Middle frontal gyrus (tissue), 1 donor: ENCODE results near the gene PVALB.
"Not testable (repeated sequence)": the region's sequence is repeated elsewhere in the genome, so short reads cannot be mapped to it uniquely, and the experiment has no call there.

Experiments used
- DNase-seq: peaks from one replicate; pipeline ENCODE4 v3.0.0-alpha.2; 2015; ENCODE audit warnings: low spot score; ENCODE audit errors: extremely low spot score

Gene PVALB

DNA sequence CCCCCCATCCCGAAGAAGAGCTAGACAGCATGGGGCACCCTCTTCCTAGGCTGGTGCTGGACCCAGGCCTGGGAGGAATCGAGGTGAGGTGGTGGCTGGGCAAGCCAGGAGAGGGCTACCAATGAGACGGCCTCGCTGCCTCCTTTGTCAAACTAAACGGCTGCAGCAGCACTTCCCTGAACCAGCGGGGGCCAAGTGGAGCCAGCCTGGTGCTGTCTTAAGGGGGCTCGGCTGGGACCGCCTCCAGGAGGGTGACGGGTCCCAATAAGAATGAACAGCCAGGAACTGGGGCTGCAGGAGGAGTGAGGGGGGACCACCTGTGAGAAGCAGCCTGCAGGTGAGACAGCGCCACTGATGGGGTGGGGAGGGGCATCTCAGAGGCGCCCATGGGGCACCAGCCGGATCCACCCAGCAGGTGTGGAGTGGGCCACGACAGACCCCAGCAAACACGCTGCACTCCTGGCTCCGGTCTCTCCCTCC, 58.0 kb downstream of the PVALB start:
- no peak for DNase-seq

GRCh38 chr22:36757668-36758211, 59.1 kb downstream of the PVALB start:
- DNase-seq: no peak

DNA sequence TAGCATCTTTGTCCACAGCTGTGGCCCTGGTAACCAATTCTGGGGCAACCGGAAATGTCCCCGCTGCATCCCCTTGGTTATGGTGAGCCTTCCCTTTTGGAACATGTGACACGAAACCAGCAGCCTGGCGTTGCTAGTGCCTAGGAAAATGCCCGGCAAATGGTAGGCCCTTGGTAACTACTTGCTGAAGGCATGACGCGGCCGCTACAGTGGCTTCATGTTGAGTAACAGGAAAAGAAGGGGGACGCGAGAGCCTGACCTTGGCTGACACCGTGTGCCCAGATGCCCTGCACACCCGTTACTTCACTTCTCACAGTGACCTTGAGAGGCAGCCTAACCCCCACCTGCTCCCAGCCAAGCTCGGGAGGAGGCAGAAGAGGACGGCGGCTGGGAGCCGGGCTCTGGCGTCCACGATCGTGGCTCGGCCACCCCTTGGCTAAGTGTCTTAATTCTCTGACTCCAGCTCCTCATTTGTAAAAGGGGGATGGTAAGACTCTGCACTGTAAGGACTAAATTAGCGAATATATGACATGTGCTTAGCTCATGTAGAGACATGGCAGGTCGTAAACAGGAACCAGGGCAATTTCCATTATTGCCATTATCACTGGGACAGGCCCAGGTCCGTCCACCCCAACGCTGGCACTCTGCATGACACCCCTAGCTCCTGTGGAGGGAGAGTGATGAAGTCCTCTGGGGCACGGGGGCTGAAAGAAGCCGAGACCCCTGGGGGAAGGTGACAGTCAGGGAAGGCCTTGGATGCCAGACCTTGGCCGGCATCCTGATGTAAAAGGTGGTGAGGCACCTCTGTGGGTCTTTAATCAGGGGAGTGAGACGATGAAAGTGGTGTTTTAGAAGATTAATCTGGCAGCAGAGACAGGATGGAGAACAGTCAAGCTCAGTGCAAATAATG, 59.8 kb downstream of the PVALB start:
- DNase-seq: no peak

DNA sequence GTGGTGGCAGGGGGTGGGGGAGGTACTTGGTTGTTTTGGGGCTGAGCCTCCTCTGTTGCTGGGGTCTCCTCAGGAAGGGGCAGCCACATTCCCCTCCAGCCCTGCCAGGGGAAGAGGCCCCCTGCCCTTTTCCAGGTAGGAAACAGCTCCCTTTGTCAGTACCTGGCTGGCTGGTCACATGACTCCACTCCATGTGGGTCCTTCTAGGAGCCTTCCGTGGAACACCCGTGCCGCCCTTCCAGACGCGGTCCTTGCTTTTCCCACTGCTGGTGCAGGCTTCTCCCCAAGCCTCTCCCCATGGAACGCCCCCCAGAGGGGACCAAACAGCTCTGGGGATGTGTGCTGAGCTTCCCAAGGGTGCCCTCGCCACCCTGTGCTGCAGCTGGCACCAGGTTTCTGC, 60.8 kb downstream of the PVALB start:
- DNase-seq: no peak

DNA sequence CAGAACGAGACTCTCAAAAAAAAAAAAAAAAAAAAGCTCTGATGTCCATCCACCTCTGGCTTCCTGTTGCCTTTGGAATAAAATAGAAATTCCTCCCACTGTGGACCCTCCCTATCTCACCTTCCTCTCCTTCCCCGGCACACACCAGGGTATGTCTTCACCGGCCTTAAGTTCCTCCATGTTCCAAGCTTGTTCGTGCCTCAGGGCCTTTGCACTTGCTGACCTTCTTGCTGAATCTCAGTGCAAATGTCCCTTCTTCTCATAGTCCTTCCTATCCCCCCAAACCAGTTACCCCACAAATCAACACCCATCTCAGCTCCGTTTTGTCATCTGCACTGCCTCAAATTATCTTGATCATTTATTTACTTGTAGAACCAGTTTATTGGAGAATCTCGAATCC, 61.5 kb downstream of the PVALB start:
- no peak for DNase-seq

- DNase-seq: not testable (repeated sequence)
These were observed 62.0 kb downstream of the PVALB start for GRCh38 chr22:36754881-36755280.

DNA sequence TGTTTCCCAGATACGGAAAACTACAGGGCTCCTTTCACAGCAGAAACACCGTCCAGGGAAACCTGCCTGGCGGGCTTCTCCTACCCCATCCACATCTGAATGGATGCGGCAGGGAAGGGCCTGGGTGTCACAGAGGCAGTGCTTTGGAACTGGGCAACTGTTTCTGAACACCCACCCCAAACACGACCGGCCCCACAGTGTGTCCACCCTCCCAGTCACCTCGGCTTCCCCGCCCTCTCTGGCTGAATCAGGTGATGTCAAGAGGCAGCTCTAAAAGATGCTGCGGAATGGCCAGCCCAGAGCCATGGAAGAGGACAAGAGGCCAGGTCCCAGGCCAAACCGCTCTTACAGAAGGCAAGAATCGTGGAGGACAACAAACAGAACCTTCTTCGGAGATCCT, 62.9 kb downstream of the PVALB start:
- no peak for DNase-seq

GRCh38 chr22:36753120-36753802, 63.6 kb downstream of the PVALB start:
- DNase-seq: no peak
